Jurkat, Clone E6-1 (cell line): ENCODE results near the gene PRKCE.

ENCODE experiments used
- DNase-seq: peaks from one replicate; pipeline ENCODE4 v3.0.0-alpha.2; 2011; ENCODE audit warnings: low read depth, low spot score
- H3K4me3 ChIP-seq: 2 replicates; pipeline ENCODE4 v1.5.1; 2011; ENCODE audit warnings: mild to moderate bottlenecking, low read length, control low read depth, moderate library complexity

The PRKCE gene

GRCh38 chr2:46018773-46019591 is 367.5 kb downstream of the PRKCE start:
- no peak overlapping the region for H3K4me3 ChIP-seq
- DNase-seq: no peak

DNA sequence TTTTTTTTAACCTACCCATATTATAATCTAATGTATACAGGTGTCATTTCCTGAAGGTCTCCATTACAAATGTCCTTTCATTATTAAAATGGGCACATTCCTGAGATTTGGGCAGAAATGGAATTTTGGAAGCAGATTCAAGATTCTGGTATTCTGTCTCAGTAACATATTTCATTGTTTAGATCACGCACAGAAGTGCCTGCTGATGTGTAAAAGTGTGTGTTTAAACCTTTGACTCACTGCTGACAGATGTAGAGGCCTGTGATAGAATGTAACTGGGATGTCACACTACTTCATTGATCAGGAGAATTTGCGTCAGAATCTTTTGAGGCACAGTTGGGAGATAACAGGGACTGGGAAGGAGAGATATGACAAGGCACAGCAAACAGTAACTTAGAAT is 368.9 kb downstream of the PRKCE start:
- H3K4me3 ChIP-seq: no peak overlapping the region
- DNase-seq: no peak

GRCh38 chr2:46023165-46023854 is 371.8 kb downstream of the PRKCE start:
- H3K4me3 ChIP-seq: no peak overlapping the region

GRCh38 chr2:46024146-46024779 is 372.8 kb downstream of the PRKCE start:
- no peak for DNase-seq

More at GRCh38 chr2:46023165-46023854, 371.8 kb downstream of the PRKCE start:
- DNase-seq: no peak

DNA sequence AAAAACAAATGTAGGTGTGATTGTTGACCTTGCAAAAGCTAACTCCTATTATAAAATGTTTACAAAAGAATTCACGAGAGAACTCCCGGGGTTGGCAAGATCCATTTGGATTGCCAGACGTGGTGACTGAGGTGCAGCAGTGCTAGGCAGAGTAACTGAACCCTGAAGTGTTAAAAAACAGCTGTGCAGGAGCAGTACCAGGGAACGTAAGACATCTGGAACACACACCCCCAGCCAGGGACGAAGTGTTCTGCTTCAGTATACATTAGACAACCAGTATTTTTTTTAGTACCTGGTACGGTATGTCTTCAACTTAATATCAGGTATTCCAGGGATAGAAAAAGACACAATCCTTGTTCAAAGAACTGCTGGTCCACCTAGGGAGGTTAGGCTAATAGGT is 373.6 kb downstream of the PRKCE start:
- H3K4me3 ChIP-seq: no peak overlapping the region
- DNase-seq: no peak

More at GRCh38 chr2:46024146-46024779, 372.8 kb downstream of the PRKCE start:
- H3K4me3 ChIP-seq: no peak overlapping the region

DNA sequence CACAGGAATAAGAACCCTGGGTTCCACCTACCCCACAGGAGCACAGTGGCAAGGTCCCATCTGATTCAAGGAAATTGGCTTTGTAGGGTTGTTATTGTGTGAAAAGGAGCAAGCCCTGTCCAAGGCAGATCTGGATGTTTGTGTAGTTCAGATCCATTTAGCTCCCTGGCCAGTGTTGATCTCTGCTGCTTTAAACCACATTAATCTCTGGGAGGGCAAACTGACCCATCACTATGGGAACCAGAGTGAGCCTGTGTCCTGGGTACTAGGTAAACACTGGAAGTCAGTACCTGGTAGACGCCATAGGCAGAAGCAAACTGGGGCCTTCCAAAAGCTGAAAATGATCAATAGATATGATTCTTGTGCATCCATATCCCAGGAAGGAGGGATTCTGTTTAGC is 374.2 kb downstream of the PRKCE start:
- no peak for DNase-seq
- H3K4me3 ChIP-seq: no peak overlapping the region

- no peak overlapping the region for H3K4me3 ChIP-seq
These were observed 375.0 kb downstream of the PRKCE start for GRCh38 chr2:46026431-46026830.

DNA sequence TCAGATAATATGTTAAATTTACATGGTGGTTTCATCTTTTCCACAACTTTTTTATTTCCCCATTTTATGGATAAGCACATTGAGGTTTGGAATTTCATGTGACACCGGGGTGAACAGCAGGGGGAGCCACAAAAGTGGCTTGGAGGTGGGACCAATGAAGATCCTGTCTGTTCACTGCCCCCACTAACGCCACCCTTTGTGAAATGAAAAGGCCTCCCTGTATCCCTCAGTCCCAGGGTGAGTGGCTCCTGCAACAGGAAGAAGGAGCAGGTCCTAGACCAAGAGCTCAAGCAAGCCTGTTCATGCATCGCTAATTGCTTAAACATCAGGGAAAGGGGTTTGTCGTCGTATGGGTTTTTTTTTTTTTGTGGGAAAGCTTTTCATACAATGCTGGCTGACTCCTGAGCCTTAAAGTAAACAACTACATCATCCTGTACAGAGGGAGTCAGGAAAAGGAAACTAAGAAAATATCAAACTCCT is 377.9 kb downstream of the PRKCE start:
- no peak overlapping the region for H3K4me3 ChIP-seq
- no peak for DNase-seq

More at GRCh38 chr2:46026431-46026830, 375.0 kb downstream of the PRKCE start:
- no peak for DNase-seq

- no peak overlapping the region for H3K4me3 ChIP-seq
- DNase-seq: no peak
These were observed 378.9 kb downstream of the PRKCE start for GRCh38 chr2:46030330-46030729.

DNA sequence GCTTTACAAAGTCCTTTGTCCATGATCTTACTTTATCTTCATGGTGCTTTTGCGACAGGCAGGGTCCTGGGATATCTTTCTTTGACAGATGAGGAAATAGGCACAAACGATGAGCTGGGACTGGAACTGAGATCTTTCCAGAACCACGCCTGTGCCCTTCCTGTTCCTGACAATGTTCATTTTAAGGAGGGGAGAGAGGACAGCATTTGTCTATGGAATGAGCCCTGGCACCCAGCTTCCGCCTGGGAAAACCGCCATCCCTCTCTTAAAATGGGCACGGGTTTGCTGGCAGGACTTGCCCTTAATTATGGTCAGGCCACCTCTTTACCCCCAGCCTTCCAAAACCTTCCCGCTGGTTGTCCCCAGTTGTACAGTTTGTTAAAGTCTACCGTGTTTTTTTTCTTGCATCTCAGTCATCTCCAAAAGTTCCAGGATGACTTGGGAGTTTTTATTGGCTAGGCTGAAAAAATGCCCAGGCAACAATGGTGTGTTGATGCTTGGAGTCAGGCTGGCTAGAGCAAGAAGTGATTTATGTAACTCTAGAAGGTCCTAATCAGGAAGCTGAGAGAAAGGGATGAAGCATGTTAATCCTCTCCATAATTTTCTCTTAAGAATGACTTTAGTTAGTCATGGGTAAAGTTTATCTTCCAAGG is 380.8 kb downstream of the PRKCE start:
- no peak overlapping the region for H3K4me3 ChIP-seq
- no peak for DNase-seq

DNA sequence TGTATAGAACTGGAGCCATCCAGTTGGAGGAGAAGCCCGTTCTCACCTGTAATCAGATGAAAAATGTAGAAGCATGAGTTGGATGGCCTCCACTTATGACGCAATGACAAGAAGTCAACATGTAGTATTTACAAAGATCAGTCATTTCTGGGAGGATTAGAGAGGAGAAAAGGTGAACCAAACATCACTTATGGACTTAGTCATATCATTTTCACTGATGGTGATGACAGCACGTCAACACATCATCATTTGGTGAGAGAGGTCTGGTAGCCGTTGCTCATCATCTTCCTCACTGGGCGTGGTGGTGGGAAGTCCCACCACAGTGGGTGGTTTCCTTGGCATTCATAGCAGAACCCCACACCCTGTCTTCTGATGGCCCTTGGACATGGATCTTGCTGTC is 381.5 kb downstream of the PRKCE start:
- DNase-seq: no peak

GRCh38 chr2:46034535-46034934 is 383.1 kb downstream of the PRKCE start:
- peak; percentile 3 for DNase-seq
- H3K4me3 ChIP-seq: no peak overlapping the region

More for the DNA sequence above, 381.5 kb downstream of the PRKCE start:
- H3K4me3 ChIP-seq: no peak overlapping the region

DNA sequence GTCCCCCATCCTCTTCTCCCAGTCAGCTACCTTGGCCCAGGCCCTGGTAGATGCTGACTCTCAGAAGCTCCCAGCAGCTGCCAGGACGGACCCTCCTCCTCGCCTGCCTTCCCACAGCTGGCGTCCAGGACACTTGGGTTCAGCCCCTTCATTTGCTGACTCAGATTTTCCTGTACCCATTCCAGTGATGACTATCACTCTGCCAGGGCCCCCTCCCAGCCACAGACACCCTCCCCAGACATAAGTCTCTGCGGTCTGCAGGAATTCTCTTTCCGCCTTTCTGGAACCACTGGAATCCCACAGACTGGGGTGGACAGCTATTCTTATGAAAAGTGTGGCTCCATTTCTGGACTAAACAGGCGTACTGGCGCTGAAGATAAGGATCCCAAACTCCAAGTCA is 385.5 kb downstream of the PRKCE start:
- DNase-seq: no peak
- no peak overlapping the region for H3K4me3 ChIP-seq

DNA sequence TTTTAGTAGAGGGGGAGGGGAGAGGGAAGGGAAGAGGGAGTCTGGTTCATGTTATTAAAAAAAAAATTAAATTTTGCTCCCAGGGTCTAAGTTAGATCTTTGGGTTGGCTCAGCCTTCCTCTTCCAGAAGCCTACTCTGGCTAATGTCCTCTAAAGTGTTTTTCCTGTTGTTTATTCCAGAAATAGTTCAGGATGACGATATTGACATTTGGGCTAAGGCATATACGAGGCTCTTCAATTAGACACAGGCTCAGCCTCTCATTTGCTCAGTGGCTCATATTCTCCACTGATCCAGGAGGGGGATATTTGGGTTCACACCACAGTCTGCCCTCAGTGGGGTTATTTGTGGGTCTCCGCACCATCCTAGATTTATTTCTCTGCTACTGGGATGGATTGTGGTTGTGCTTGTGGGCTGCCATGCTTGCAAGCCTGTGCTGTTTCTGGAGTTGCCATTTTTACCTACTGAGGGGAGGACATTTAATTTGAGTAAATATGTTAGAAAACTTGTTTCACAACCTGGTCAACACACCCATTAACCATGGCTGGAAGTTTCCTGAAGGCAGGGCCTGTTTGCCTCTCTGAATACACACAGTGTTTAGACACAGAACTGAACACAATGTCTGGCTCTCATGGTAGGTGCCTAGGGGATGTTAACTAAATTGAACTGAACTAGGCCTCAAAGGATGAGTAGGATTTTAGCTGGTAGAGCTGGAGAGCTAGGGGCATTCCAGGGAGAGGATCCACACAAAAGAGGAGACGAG is 388.2 kb downstream of the PRKCE start:
- H3K4me3 ChIP-seq: no peak overlapping the region
- DNase-seq: no peak

- DNase-seq: no peak
- no peak overlapping the region for H3K4me3 ChIP-seq
These were observed 389.2 kb downstream of the PRKCE start for GRCh38 chr2:46040563-46041155.

GRCh38 chr2:46041434-46041833 is 390.0 kb downstream of the PRKCE start:
- H3K4me3 ChIP-seq: no peak overlapping the region
- DNase-seq: no peak

DNA sequence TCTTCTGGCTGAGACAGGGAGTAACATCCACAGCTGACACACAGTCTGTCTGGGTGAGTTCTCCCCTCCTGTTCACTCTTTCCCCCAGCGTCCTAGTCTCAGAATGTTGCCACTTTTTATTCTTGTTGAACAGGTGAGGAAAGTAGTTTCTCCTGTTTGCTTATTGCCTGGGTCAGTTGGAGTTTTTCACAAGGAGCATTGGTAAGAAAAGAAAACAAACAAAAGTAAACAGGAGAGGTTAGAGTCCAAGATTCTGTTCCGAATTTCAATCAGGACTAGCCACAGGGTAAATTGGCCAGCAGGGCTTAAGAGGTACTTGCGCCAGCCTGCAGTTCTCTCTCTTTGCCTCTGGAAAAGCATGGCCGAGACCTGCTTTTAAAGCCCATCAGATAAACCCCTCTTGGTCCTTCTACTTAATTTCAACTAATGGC is 390.7 kb downstream of the PRKCE start:
- no peak overlapping the region for H3K4me3 ChIP-seq
- no peak for DNase-seq

DNA sequence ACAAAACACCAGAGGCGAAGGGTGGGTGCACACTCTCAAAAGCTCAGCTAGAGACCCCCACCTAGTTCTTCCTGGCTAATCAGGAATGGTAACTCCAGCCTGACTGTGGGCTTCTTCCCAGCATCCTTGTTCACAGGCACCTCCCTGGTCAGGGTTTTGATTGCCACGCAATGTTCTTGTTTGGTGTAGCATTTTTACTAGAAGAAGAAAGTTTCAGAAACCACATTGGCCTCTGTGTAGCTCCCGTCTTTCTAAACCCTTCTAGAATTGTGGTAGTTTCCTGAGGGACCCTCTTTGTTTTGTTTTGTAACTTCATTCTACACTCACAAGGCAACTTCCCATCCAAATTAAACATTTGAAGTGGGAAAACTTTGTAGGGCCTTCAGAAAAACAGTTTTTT is 391.2 kb downstream of the PRKCE start:
- no peak overlapping the region for H3K4me3 ChIP-seq
- DNase-seq: no peak
